ENCODE results near the gene GBP5.

The GBP5 gene

GRCh38 chr1:89295187-89295586, 22.5 kb upstream of the GBP5 start:
- in situ Hi-C loops (cut with MboI; ENCODE audit: low sequenced_read_pairs, unreplicated experiment) = no loop called here
- no peak for TF ChIP-seq CTCF (IDR thresholded peaks at IDR 0.05; ENCODE audit: borderline replicate concordance, control extremely low read depth, extremely low read depth, insufficient read depth, missing control alignments)
- no peak for DNase-seq (ENCODE audit: low spot score)

- in situ Hi-C loops (cut with MboI; ENCODE audit: low sequenced_read_pairs, unreplicated experiment) = no loop called here
- DNase-seq (ENCODE audit: low spot score) = no peak
- TF ChIP-seq CTCF (IDR thresholded peaks at IDR 0.05; ENCODE audit: borderline replicate concordance, control extremely low read depth, extremely low read depth, insufficient read depth, missing control alignments) = no peak
These were observed 18.6 kb upstream of the GBP5 start for GRCh38 chr1:89291276-89291675.

- DNase-seq (ENCODE audit: low spot score) = no peak
- no peak for TF ChIP-seq CTCF (IDR thresholded peaks at IDR 0.05; ENCODE audit: borderline replicate concordance, control extremely low read depth, extremely low read depth, insufficient read depth, missing control alignments)
- in situ Hi-C loops (cut with MboI; ENCODE audit: low sequenced_read_pairs, unreplicated experiment) = no loop called here
These were observed 15.3 kb upstream of the GBP5 start for GRCh38 chr1:89288051-89288340.

GRCh38 chr1:89287181-89288050, 14.8 kb upstream of the GBP5 start:
- in situ Hi-C loops (cut with MboI; ENCODE audit: low sequenced_read_pairs, unreplicated experiment) = no loop called here
- no peak for TF ChIP-seq CTCF (IDR thresholded peaks at IDR 0.05; ENCODE audit: borderline replicate concordance, control extremely low read depth, extremely low read depth, insufficient read depth, missing control alignments)
- no peak for DNase-seq (ENCODE audit: low spot score)

GRCh38 chr1:89286549-89287180, 14.0 kb upstream of the GBP5 start:
- no peak for DNase-seq (ENCODE audit: low spot score)
- in situ Hi-C loops (cut with MboI; ENCODE audit: low sequenced_read_pairs, unreplicated experiment) = no loop called here

More at GRCh38 chr1:89286549-89287180, 14.0 kb upstream of the GBP5 start:
- TF ChIP-seq CTCF (IDR thresholded peaks at IDR 0.05; ENCODE audit: borderline replicate concordance, control extremely low read depth, extremely low read depth, insufficient read depth, missing control alignments) = no peak

All from GM13976 (cell line).